ENCODE results near the gene ALDH1A3.

DNA sequence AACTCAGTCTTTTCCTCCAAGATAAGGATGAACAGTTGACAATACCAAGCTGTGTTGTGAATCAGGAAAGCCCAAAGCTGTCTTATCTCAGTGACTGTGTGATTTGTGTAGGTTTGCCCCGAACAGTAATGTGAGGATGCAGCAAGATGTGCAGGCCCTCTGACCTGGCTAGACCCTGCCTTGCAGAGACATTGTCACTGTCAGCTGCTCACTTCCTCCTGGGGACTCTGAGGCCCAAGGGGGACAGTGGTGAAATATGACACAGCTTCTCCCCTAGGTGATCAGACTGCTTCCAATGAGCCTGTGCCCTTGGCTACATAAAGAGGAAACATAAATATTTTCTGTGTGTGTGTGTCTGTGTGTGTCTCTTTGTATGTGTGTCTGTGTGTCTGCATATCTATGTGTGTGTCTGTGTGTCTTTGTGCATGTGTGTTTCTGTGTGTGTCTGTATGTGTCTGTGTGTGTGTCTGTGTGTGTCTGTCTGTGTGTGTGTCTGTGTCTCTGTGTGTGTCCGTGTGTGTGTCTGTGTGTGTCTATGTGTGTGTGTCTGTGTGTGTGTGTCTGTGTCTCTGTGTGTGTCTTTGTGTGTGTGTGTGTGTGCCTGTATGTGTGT is 61.2 kb downstream of the ALDH1A3 start:
- TF ChIP-seq, protein P1, sequence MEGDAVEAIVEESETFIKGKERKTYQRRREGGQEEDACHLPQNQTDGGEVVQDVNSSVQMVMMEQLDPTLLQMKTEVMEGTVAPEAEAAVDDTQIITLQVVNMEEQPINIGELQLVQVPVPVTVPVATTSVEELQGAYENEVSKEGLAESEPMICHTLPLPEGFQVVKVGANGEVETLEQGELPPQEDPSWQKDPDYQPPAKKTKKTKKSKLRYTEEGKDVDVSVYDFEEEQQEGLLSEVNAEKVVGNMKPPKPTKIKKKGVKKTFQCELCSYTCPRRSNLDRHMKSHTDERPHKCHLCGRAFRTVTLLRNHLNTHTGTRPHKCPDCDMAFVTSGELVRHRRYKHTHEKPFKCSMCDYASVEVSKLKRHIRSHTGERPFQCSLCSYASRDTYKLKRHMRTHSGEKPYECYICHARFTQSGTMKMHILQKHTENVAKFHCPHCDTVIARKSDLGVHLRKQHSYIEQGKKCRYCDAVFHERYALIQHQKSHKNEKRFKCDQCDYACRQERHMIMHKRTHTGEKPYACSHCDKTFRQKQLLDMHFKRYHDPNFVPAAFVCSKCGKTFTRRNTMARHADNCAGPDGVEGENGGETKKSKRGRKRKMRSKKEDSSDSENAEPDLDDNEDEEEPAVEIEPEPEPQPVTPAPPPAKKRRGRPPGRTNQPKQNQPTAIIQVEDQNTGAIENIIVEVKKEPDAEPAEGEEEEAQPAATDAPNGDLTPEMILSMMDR (conservative IDR thresholded peaks at IDR 0.05; ENCODE audit: low read depth, low read length): no peak
- TF ChIP-seq POLR2A (IDR thresholded peaks at IDR 0.05; ENCODE audit: low read depth, low read length) (no peak), BHLHE40 (IDR thresholded peaks at IDR 0.05; ENCODE audit: low read depth, low read length) (no peak), MXI1 (IDR thresholded peaks at IDR 0.05; ENCODE audit: borderline replicate concordance, low read depth, low read length) (no peak), SMC3 (IDR thresholded peaks at IDR 0.05; ENCODE audit: low read depth, low read length) (no peak), RAD21 (IDR thresholded peaks at IDR 0.05; ENCODE audit: low read length) (no peak), RFX5 (IDR thresholded peaks at IDR 0.05; ENCODE audit: low read depth, low read length) (no peak), MAFK (IDR thresholded peaks at IDR 0.05; ENCODE audit: low read depth, low read length) (no peak), FOS (IDR thresholded peaks at IDR 0.05; ENCODE audit: low read depth, low read length) (no peak), RCOR1 (IDR thresholded peaks at IDR 0.05; ENCODE audit: insufficient replicate concordance, low read length) (no peak), CEBPB (IDR thresholded peaks at IDR 0.05; ENCODE audit: low read depth, low read length) (no peak), MAZ (IDR thresholded peaks at IDR 0.05; ENCODE audit: borderline replicate concordance, low read depth, low read length) (no peak), CHD1 (IDR thresholded peaks at IDR 0.05; ENCODE audit: low read depth, low read length) (no peak), NFE2L2 (IDR thresholded peaks at IDR 0.05; ENCODE audit: low read depth, low read length) (no peak)

Data from IMR-90 (cell line).